K562 (cell line): ENCODE results near the gene SND1.
A peak's percentile ranks its signal among the peaks of the same experiment; 100 is the strongest.

ENCODE experiments used
- CREB1 ChIP-seq, 2 experiments: sonication (generic) in 1 of 2; formaldehyde crosslinking in 1 of 2; IDR thresholded peaks; 2 replicates each; pipeline versions ENCODE4 v1.6.1 to v1.8.0; 2012 to 2022; ENCODE audit warnings: inconsistent platforms in 1 of 2, mild to moderate bottlenecking in 1 of 2, missing genetic modification reagents in 1 of 2, moderate library complexity in 1 of 2
- CTCF ChIP-seq, 3 experiments: IDR thresholded peaks in 2 of 3; conservative IDR thresholded peaks in 1 of 3; 2 replicates each; pipeline ENCODE4 v1.5.1; 2011 to 2012; ENCODE audit warnings: low read length in 3 of 3, mild to moderate bottlenecking in 3 of 3, control low read depth in 2 of 3, improper control_type of control experiment in 1 of 3, inconsistent platforms in 1 of 3, low read depth in 1 of 3, mixed read lengths in 1 of 3, moderate library complexity in 1 of 3; ENCODE audit not compliant: insufficient read depth in 2 of 3
- E2F6 ChIP-seq, 2 experiments: IDR thresholded peaks; 2 replicates each; pipeline ENCODE4 v1.6.1; 2011; ENCODE audit warnings: borderline replicate concordance in 1 of 2, control low read depth in 1 of 2, low read depth in 1 of 2, low read length in 1 of 2, mild to moderate bottlenecking in 1 of 2, mixed read lengths in 1 of 2, moderate library complexity in 1 of 2; ENCODE audit not compliant: insufficient read depth in 1 of 2, insufficient read length in 1 of 2, poor library complexity in 1 of 2, severe bottlenecking in 1 of 2; ENCODE audit errors: extremely low read depth in 1 of 2
- EGR1 ChIP-seq: fragments of 450-650 bp; conservative IDR thresholded peaks from 2 replicates; pipeline ENCODE4 v1.6.1; 2017; ENCODE audit warnings: mild to moderate bottlenecking
- HDGF ChIP-seq: fragments of 450-650 bp; IDR thresholded peaks from 2 replicates; pipeline ENCODE4 v1.6.1; 2016
- ILK ChIP-seq: fragments of 450-650 bp; IDR thresholded peaks from 2 replicates; pipeline ENCODE4 v1.6.1; 2016; ENCODE audit warnings: missing genetic modification characterization, low read depth, mild to moderate bottlenecking, missing compliant biosample characterization, moderate library complexity, borderline replicate concordance
- KLF6 ChIP-seq: fragments of 250-450 bp; sonication (Bioruptor Pico); IDR thresholded peaks from 2 replicates; pipeline ENCODE4 v1.4.0; 2020; ENCODE audit warnings: mild to moderate bottlenecking, moderate library complexity, borderline replicate concordance
- POLR2A ChIP-seq: fragments of 450-650 bp; conservative IDR thresholded peaks from 2 replicates; pipeline ENCODE4 v1.6.1; 2016
- POLR2AphosphoS5 ChIP-seq: IDR thresholded peaks from 2 replicates; pipeline ENCODE4 v1.6.1; 2011; ENCODE audit warnings: mild to moderate bottlenecking, low read depth, low read length, moderate library complexity; ENCODE audit not compliant: control insufficient read depth, insufficient read depth
- SNIP1 ChIP-seq: fragments of 450-650 bp; IDR thresholded peaks from 2 replicates; pipeline ENCODE4 v1.7.1; 2017; ENCODE audit warnings: low read depth, mild to moderate bottlenecking
- ZBTB26 ChIP-seq: fragments of 450-650 bp; formaldehyde crosslinking; IDR thresholded peaks from 2 replicates; pipeline ENCODE4 v1.4.0; 2022; ENCODE audit warnings: missing genetic modification characterization

- TF ChIP-seq CREB1 (IDR thresholded peaks at IDR 0.05) (no peak), CREB1 (CRISPR knock-in tag; IDR thresholded peaks at IDR 0.05) (no peak), HDGF (no peak), ILK (no peak), CTCF (IDR thresholded peaks at IDR 0.05 in 2 of 3, conservative IDR thresholded peaks at IDR 0.05 in 1 of 3; ENCODE audit: insufficient read depth in 2 of 3, low read depth in 1 of 3, low read length in 3 of 3) (no peak), POLR2A (no peak), E2F6 (IDR thresholded peaks at IDR 0.05; ENCODE audit: borderline replicate concordance in 1 of 2, extremely low read depth in 1 of 2, insufficient read depth in 1 of 2, insufficient read length in 1 of 2, low read depth in 1 of 2, low read length in 1 of 2, poor library complexity in 1 of 2, severe bottlenecking in 1 of 2) (no peak), POLR2AphosphoS5 (no peak), SNIP1 (no peak), EGR1 (peak; percentile 50), KLF6 (CRISPR knock-in tag) (no peak), ZBTB26 (CRISPR knock-in tag) (no peak)
Measured at GRCh38 chr7:127918130-127918529, 266.1 kb downstream of the SND1 start.
